GM10266 (cell line): ENCODE data around the gene MT1X.

ENCODE experiments used
- DNase-seq: peaks from one replicate; pipeline ENCODE4 v3.0.0; 2012; ENCODE audit errors: extremely low spot score
- TF ChIP-seq, protein P1 (sequence below): IDR thresholded peaks from 2 replicates; pipeline ENCODE4 v1.5.1; 2012; ENCODE audit warnings: mild to moderate bottlenecking, low read depth; ENCODE audit not compliant: control insufficient read depth, insufficient read depth; ENCODE audit errors: missing control alignments

Gene MT1X

DNA sequence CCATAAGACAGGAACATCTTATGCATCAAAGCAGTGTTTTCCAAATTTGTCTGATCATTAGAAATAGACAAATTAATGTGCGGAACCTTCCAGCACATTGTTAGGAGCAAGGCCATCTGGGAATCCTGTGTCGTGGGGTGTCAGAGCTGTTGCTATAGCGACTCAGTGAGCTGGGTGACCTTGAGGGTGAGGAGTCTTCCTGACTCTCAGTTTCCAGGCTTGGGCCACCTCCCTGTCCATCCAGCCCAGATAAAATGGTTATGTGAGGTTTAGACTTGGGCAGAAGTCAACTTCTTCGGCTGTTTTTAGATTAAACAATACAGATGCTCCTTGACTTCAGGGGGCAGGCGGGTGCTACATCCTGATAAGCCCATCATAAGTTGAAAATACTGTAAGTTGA is 20.6 kb downstream of the MT1X start:
- DNase-seq, result no peak
- TF ChIP-seq, protein P1, sequence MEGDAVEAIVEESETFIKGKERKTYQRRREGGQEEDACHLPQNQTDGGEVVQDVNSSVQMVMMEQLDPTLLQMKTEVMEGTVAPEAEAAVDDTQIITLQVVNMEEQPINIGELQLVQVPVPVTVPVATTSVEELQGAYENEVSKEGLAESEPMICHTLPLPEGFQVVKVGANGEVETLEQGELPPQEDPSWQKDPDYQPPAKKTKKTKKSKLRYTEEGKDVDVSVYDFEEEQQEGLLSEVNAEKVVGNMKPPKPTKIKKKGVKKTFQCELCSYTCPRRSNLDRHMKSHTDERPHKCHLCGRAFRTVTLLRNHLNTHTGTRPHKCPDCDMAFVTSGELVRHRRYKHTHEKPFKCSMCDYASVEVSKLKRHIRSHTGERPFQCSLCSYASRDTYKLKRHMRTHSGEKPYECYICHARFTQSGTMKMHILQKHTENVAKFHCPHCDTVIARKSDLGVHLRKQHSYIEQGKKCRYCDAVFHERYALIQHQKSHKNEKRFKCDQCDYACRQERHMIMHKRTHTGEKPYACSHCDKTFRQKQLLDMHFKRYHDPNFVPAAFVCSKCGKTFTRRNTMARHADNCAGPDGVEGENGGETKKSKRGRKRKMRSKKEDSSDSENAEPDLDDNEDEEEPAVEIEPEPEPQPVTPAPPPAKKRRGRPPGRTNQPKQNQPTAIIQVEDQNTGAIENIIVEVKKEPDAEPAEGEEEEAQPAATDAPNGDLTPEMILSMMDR, result no peak

DNA sequence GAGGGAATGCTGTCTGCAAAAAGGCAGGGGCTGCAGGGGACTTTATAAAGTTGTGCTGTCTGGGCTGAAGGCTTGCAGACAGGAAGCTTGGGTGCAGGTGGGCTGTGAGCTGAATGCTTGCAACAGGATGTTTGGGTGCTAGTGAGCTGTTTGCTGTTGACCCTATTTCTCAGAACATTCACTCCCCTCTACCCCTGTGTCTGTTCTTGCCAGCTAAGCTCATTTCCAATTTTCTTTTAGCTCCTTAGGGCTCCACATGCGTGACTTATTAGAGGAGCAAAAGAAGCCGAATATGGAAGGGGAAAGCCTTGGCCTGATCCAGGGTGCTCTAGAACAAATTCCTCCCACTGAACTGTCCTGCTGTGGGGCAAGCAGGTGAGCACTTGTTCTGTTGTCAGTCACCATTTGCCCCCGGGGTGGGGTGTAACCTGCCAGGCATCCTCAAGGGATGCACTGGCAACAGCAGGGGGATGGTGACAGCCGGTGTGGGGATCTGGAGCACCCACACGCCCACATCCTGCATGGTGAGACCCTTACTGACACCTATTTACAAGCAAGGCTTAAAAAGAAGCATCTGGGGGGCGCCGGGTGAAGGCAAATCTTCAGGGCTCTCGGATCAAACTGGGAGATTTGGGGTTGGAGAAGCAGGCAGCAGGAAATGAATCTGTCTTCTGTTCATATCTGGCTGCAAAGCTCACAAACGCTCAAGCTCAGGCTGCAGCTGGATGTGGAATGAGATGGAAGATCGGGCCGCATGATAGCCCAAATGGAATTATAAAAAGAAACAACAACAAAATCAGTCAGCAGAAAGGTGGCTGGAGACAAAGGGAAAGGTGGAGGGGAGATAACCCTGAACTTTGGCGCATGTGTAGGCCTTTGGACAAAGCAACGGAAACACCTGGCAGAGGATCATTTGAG is 26.5 kb downstream of the MT1X start:
- TF ChIP-seq, protein P1, result no peak
- no peak for DNase-seq

DNA sequence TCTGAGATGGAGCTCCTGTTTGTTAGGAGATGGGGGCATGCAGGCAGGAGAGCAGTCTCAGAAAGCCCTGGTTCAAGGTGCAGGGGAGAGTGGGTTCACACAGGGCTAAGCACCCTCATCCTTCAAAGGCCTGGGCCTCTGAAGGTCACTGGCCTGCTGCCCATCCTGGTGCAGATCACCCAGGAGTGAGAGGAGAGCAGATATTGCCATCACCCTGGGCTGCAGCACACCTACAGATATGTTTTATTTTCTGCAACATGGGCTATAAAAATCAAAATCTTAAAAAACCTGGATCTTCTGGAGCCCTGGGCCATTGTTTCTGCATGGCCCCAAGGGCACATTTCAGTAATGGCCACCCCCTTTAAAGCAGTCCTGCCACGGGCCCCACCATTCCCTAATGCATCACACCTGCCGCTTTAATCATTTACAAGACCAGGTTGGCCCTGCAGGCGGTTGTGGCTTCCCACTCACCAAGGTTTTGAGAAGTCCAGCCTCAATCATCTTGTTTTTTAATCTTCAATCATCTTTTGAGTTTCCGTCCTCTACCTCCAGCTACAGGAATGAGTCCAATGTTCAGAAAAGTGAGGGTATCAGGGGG is 27.3 kb downstream of the MT1X start:
- no peak for DNase-seq
- TF ChIP-seq, protein P1, result no peak

DNA sequence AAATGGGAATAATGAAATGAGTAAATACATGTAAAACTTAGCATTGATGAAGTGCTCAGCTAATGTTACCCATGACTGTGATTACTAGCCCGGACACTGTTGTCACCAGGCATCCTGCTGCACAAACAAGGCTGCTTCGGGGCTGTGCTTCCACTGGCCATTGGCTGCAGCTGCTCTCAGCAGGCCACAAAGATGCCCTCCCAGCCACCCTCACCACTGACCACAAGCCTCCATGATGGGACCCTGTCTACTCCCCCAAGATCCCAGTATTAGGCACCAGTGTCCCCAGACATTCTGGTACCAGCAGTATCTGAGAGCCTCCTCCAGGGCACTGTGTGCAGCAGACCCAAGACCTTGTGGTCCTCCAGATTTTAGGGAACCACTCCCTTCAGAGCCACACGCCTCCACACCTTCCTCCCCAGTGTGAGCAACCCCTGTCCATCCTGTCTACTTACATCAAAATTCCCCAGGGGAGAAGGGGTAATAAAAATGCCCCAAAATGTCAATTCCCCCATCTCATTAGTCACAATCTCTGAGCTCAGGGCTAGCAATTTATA is 28.0 kb downstream of the MT1X start:
- TF ChIP-seq, protein P1, result no peak
- no peak for DNase-seq

DNA sequence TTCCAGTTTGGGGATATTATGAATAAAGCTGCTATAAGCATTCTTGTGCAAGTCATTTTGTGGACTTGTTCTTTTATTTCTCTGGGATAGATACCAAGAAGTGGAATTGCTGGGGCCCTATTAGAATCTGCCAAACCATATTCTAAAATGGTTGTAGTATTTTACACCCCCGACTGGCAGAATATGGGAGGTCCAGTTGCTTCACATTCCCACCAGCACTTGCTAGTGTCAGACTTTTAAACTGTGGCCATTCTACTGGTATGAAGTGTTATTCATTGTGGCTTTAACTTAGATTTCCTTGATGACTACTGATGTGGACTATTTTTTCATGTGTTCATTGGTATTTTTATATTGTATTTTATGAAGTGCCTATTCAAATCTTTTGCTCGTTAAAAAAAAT is 29.6 kb downstream of the MT1X start:
- TF ChIP-seq, protein P1, result no peak
- no peak for DNase-seq

DNA sequence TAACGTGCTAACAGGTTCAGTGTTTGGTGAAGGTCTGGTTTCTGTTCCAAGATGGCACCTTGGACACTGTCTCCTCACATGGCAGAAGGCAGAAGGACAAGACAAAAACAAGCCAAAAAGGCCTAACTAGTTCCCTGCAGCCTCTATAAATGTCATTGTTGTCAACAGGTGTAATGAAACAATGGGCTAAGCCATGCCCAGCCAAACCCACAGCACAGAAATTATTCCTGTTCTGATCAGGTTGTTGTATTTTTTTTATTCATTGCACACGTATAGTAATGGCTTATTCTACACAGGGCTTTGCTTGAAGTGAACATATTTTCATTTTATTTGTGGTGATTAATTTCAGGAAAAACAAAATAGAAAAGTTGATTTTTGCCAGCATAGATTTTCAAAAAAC is 31.5 kb downstream of the MT1X start:
- TF ChIP-seq, protein P1, result no peak
- DNase-seq, result no peak

DNA sequence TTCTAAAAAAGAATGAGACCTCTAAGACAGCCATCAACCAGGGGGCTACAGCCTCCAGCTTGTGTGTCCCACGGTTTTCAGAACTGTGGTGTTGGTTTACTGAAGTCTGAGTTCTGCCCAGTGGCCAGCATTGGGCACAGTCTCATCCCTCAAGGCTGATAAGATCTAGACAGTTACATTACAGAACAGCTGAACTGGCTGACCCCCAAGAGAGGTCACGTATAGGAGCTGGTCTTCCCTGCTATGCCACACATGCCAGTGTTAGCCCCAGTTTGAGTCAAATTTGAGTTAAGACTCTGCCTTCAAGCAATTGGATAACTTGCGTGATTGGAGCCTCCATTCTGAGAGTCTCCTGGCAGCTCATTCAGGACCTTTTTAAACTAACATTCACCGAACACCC is 32.9 kb downstream of the MT1X start:
- DNase-seq, result no peak
- TF ChIP-seq, protein P1, result no peak
